GM12865 (cell line): ENCODE results near the gene ASCC2.

ENCODE experiments used
- DNase-seq: peaks from one replicate; pipeline ENCODE4 v3.0.0; 2010; ENCODE audit warnings: low read depth
- H3K4me3 ChIP-seq: 2 replicates; pipeline ENCODE4 v1.5.1; 2011; ENCODE audit warnings: mild to moderate bottlenecking, low read depth, low read length, control low read depth
- CTCF ChIP-seq: IDR thresholded peaks from 2 replicates; pipeline ENCODE4 v1.5.1; 2011; ENCODE audit warnings: low read length, control low read depth, low read depth, inconsistent platforms; ENCODE audit not compliant: insufficient read depth; ENCODE audit errors: missing control alignments

The ASCC2 gene

GRCh38 chr22:29837741-29838598 is at the start of gene ASCC2:
Gene ASCC2, minus strand, starts transcription at chr22:29838274. Its CDS starts 5,949 bp downstream, at chr22:29832325.
- TF ChIP-seq CTCF = no peak
- H3K4me3 ChIP-seq = peak within 1 kb of the TSS; percentile 67
- DNase-seq = peak; percentile 99

GRCh38 chr22:29887358-29887757 is 49.3 kb upstream of the ASCC2 start:
- no peak for DNase-seq
- no peak for TF ChIP-seq CTCF
- H3K4me3 ChIP-seq = no peak overlapping the region

- no peak for DNase-seq
- H3K4me3 ChIP-seq = no peak overlapping the region
- no peak for TF ChIP-seq CTCF
Observed at GRCh38 chr22:29886596-29886995, 48.5 kb upstream of the ASCC2 start.

GRCh38 chr22:29885610-29886009 is 47.5 kb upstream of the ASCC2 start:
- no peak overlapping the region for H3K4me3 ChIP-seq
- no peak for TF ChIP-seq CTCF
- no peak for DNase-seq

GRCh38 chr22:29883775-29884097 is 45.7 kb upstream of the ASCC2 start:
- peak; percentile 27 for DNase-seq
- TF ChIP-seq CTCF = no peak
- peak overlapping the region; percentile 98 for H3K4me3 ChIP-seq

- peak; percentile 95 for DNase-seq
- H3K4me3 ChIP-seq = peak within 1 kb of the TSS; percentile 98
- TF ChIP-seq CTCF = peak; percentile 10
Observed at GRCh38 chr22:29883045-29883774, 45.1 kb upstream of the ASCC2 start, which contains the start of gene MTMR3. Gene MTMR3, plus strand, starts transcription at chr22:29883174. Its CDS starts 87,886 bp downstream, at chr22:29971060.
